HG03064 (cell line): ENCODE data around the gene DNAJC15.

ENCODE experiments used
- ATAC-seq: cut with Tn5 transposase; IDR thresholded peaks from one replicate; pipeline ENCODE4 v1.9.1; 2021; ENCODE audit warnings: low read depth; ENCODE audit not compliant: unreplicated experiment

Gene DNAJC15

DNA sequence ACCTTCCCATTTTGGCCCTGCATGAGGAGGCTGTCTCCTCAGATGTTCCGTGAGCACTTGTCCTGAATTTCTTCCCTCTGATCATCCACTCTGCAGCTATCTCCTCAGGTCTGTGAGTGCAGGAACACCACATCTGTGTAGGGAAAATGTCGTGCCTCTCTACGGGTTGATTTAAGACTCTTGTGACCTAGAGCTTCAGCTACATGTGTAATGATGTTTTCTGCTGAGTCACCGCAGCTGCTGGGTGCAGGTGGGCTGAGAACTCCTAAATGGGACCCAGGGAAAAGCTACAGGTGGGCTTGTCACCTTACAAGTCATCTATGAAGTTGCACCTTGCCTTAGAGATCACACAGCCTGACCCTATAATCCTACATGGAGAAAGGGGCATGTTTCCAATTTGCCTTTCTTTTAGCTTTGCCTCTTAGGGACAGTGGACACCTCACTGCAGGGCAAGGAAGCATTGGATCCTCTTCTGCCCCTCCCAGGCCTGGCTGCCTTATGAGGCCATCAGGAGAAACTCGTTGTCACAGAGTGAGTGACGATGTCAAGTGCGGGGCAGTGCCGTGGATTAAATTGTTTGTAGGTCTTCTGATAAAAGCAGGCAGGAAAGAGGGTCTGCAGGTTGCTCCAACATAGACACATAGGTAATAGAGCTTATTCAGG is 122.3 kb downstream of the DNAJC15 start:
- no peak for ATAC-seq

DNA sequence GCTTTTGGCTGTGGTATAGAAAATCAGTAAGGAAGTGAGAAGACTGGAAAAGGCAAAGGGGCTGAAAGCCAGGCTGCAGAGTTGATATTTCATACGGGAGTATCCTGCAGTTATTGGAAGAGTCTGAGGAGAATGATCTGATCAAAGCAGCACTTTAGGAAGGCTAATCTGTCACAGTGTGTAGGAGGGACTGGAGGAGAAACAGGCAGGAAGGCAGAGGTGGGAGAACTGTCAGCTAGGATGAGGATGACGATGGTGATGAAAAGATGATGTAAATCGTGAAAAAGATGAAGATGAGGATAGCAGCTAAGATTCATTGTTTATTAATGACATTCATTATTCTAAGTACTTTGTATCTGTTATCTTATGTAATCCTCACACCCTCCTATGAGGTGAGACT is 123.0 kb downstream of the DNAJC15 start:
- no peak for ATAC-seq

DNA sequence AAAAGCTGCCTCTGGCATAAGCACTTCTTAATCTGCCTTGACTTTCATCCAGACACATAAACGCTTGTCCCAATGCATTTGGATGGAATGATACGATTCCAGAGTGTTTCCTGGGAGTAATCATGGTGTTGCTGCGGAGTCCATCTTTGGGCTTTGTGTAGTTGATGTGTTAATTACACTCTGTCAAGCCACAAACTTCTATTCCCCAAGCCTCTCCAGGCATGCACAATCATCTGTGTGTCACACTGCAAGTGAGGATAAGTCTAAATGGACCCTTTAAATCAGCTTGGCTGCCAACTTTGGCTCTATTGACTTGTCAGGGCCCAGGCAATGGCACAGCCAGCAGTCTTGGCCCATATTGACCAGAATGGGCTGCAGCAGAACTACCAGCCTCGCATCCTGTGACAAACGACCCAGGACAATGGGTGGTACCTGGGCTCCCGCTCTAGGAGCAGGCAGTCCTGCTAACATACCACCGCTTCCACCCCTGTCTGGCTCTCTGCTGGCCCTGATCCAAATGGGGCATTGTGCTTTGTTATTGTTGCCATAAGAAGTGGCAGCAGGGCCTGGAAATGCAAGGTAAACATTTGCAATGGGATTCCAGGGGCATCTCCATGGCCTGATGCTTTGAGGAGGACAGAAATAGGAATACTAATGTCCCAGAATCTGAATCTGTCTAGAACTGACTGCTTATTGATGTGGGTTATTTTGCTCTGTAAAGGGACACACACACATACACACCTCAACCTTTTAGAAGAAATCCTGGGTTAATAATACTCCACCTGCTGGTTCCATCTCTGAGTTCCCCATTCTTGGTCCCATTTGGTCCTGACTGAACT is 127.2 kb downstream of the DNAJC15 start:
- ATAC-seq, result no peak

DNA sequence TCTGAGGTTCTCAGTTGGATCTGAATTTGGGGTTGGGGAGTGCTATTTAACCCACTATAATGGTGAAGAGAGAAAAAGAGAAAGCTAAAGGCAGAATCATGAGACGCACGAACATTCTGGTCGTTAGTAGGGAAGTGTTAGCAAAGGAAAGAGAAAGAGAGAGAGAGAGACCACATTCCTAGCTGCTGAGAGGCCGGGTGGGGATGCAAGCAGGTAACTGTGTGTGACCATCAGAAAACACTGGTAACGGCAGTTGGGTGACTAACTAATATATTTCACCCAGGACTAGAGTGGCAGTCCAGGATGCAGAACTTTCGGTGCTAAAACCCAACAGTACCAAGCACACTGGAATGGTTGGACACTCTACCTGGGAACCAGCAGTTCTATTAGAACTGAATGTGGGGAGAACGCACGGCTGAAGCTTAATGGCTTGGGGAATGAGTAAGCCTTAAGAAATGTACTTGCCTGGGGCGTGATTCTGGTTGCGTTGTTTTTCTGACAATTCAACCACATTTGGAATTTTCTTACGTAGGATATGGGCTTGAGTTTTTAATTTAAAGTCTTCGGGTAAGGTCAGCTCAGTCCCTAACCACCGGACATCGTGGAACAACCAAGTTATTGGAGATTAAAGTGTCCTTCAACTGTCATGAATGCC is 130.2 kb downstream of the DNAJC15 start:
- no peak for ATAC-seq

GRCh38 chr13:43154156-43154651 is 130.8 kb downstream of the DNAJC15 start:
- ATAC-seq, result no peak

DNA sequence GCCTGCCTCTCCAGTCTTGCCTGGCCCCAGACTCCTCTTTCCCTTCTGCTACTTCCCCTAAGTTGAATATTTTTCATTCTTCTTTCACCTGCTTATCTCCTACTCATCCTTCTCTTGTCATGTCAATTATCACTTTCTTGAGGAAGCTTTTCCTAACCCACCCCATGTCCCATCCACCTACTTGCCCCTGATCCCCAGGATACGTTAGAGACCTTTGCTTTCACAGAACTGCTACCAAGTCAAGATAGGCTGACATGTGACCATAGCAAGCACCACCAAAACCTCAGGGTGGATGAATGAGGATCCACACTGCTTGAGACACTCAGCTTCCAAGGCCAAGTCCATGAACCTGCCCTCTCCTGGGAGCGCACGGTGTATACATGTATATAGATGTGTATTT is 131.5 kb downstream of the DNAJC15 start:
- ATAC-seq, result no peak

GRCh38 chr13:43156916-43157315 is 133.5 kb downstream of the DNAJC15 start:
- ATAC-seq, result no peak

DNA sequence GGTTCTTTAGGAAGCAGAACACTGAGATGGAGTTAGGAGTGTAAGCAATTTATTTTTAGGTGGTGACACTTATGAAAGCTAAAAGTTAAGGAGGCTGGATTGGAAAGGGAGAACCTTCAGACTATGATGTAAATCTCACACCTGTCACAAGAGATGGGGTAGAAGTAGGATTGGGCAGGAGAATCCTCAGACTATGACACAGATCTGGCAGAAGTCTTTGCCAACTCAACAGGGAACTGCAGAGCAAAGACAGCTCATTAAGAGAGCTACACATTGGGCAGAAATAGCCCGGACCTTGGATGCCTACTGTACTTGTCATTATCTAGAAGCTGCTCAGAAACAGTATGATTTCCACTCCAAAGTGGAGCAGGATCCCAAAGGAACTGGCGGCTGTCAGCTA is 134.4 kb downstream of the DNAJC15 start:
- no peak for ATAC-seq

GRCh38 chr13:43158516-43158915 is 135.1 kb downstream of the DNAJC15 start:
- no peak for ATAC-seq

GRCh38 chr13:43159026-43159461 is 135.7 kb downstream of the DNAJC15 start:
- ATAC-seq, result no peak
